ENCODE results near the gene USP9X. TPM values are rescaled to one million over a fixed set of nuclear protein-coding genes. Genes with fewer than 3 reads are reported as not detected.
"Not testable (repeated sequence)": the region's sequence is repeated elsewhere in the genome, so short reads cannot be mapped to it uniquely, and the experiment has no call there.

The USP9X gene, protein sequence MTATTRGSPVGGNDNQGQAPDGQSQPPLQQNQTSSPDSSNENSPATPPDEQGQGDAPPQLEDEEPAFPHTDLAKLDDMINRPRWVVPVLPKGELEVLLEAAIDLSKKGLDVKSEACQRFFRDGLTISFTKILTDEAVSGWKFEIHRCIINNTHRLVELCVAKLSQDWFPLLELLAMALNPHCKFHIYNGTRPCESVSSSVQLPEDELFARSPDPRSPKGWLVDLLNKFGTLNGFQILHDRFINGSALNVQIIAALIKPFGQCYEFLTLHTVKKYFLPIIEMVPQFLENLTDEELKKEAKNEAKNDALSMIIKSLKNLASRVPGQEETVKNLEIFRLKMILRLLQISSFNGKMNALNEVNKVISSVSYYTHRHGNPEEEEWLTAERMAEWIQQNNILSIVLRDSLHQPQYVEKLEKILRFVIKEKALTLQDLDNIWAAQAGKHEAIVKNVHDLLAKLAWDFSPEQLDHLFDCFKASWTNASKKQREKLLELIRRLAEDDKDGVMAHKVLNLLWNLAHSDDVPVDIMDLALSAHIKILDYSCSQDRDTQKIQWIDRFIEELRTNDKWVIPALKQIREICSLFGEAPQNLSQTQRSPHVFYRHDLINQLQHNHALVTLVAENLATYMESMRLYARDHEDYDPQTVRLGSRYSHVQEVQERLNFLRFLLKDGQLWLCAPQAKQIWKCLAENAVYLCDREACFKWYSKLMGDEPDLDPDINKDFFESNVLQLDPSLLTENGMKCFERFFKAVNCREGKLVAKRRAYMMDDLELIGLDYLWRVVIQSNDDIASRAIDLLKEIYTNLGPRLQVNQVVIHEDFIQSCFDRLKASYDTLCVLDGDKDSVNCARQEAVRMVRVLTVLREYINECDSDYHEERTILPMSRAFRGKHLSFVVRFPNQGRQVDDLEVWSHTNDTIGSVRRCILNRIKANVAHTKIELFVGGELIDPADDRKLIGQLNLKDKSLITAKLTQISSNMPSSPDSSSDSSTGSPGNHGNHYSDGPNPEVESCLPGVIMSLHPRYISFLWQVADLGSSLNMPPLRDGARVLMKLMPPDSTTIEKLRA (N-terminal part only)
- total RNA-seq: 10 to 100 TPM; 33.9 to 35.9 (median 34.1) TPM

DNA sequence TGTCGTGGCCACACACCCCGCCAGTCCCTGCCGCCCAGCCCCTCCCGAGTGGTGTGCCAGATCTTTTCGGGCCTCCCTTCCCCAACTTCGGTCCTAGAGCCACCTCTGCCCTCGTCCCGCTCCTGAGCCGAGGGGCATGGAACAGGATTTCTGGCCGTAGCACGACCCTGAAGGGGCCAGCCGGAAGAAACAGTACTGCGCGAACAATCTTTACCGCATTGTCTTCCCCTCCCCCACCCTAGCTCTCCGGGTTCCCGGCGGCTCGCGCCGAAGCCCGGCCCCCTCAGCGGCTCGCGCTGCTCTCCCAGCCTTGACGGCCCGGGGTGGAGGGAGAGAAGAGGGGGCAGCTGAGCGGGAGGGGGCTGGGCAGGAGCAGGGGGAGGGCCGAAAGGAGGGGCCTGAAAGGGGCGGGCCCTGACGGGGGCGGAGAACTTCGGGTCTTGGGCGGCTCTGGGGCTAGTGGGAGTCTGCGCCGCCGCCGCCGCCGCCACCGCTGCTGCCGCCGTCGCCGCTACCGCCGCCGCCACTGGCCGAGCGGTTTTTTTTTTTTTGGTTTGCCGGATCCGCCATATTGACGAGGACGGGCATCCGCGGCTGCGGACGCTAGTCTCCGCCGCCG is at the start of gene USP9X:
USP9X (plus strand) TSS at position 553 of the 619 bp plus-strand sequence. CDS start 38,184 bp downstream, outside the sequence.
- Mint-ChIP-seq H3K4me3 (peak within 1 kb of the TSS; percentile 90), H3K4me1 (ENCODE audit: low read depth) (peaks cover 23% of the 10 kb centered on the region), H3K27me3 (ENCODE audit: low read depth) (no peaks in the 10 kb centered on the region), H3K9me3 (no peaks in the 10 kb centered on the region), H3K36me3 (ENCODE audit: insufficient read depth) (peaks cover 2% of the 10 kb centered on the region)
- DNase-seq (peak; percentile 92), ATAC-seq (peak; percentile 71 to 74)

DNA sequence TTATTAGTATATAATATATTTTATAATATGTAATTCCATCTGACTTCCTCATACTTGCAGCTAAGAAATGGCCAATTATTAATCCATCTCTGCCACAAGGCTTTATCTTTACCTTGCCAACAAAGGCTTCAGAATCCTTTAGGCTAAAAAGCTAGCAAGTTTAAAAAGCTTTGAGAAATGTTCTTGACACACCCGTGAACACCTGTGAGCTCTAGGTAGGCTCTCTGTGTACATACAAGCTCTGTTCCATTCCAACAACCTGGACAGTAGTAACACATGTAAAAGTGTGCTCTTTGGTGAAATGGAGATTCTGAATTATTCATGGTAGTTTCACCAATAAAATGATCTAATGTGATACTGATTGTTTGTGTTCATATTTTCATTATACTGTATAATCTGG is 49.7 kb upstream of the USP9X start:
- no peaks in the 10 kb centered on the region for H3K9me3 Mint-ChIP-seq
- DNase-seq (no peak), ATAC-seq (no peak)
- no peak overlapping the region for H3K4me3 Mint-ChIP-seq
- no peaks in the 10 kb centered on the region for H3K4me1 Mint-ChIP-seq (ENCODE audit: low read depth)
- no peaks in the 10 kb centered on the region for H3K27me3 Mint-ChIP-seq (ENCODE audit: low read depth)
- no peaks in the 10 kb centered on the region for H3K36me3 Mint-ChIP-seq (ENCODE audit: insufficient read depth)

DNA sequence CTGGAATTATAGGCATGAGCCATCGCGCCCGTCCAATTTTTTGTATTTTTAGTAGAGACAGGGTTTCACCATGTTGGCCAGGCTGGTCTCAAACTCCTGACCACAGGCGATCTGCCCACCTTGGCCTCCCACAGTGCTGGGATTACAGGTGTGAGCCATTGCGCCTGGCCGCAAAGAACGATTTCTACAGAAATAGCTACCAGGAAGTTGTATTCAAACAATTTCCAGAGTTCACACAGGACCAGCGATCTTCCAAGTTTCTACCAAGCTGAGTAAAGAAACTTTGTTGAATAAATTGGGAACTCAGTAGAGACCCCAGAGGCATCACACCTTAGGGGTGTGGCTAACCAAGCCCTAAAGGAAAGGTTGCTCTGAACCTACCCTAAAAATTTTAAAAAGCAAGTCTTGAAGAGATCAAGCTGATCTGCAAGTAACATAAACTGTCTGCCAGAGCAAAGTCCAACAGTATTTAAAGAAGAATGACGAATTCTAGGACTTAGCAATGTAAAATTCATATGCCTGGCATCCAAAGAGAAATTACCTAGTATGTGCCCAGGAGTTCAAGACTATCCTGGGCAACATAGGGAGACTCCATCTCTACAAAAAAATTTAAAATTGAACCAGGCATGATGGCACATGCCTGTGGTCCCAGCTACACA is 48.4 kb upstream of the USP9X start:
- Mint-ChIP-seq H3K36me3 (ENCODE audit: insufficient read depth) (no peaks in the 10 kb centered on the region), H3K4me1 (ENCODE audit: low read depth) (no peaks in the 10 kb centered on the region), H3K4me3 (no peak overlapping the region), H3K9me3 (no peaks in the 10 kb centered on the region), H3K27me3 (ENCODE audit: low read depth) (no peaks in the 10 kb centered on the region)
- DNase-seq: no peak
- no peak for ATAC-seq

DNA sequence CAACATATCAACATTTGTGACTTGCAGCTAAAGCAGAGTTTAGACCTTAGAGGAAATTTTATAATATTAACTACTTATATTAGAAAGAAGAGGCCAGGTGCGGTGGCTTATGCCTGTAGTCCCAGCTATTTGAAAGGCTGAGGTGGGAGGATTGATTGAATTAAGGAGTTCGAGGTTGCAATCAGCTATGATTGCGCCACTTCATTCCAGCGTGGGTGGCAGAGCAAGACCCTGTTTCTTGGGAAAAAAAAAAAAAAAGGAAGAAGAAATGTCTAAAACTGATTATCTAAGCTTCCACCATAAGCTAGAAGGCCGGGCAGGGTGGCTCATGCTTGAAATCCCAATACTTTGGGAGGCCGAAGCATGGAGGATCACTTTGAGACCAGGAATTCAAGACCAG is 42.0 kb upstream of the USP9X start:
- H3K27me3 Mint-ChIP-seq (ENCODE audit: low read depth): no peaks in the 10 kb centered on the region
- ATAC-seq (no peak), DNase-seq (no peak)
- no peaks in the 10 kb centered on the region for H3K36me3 Mint-ChIP-seq (ENCODE audit: insufficient read depth)
- no peak overlapping the region for H3K4me3 Mint-ChIP-seq
- peaks cover 2% of the 10 kb centered on the region for H3K4me1 Mint-ChIP-seq (ENCODE audit: low read depth)
- no peaks in the 10 kb centered on the region for H3K9me3 Mint-ChIP-seq

DNA sequence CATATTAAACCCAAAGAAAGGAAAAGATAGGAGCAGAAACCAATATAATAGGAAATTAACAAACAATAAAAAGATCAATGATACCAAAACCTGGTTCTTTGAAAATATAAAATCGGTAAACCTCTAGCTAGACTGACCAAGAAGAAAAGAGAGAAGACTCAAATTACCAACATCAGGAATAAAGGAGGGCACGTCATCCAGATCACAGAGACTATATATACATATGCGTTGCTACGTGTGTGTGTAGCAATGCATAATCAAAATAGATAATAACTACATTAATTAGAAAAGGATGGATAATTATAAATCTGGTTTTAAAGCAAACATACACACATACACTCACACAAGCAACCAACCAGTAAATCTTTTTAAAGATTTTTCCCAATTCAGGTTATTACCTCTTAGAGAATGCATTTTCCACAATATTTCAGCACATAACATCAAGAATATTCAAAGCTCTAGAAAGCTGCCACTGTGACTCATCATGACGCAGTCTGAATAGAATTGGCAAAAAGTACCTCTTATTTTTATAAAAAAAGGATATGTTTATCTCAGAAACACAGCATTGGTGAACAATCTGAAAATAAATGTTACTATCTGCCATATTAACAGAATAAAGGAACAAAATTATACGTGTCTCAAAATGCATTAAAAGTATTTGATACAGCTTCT is 41.4 kb upstream of the USP9X start:
- no peaks in the 10 kb centered on the region for H3K36me3 Mint-ChIP-seq (ENCODE audit: insufficient read depth)
- ATAC-seq: no peak
- no peaks in the 10 kb centered on the region for H3K9me3 Mint-ChIP-seq
- no peak overlapping the region for H3K4me3 Mint-ChIP-seq
- peaks cover 2% of the 10 kb centered on the region for H3K4me1 Mint-ChIP-seq (ENCODE audit: low read depth)
- no peaks in the 10 kb centered on the region for H3K27me3 Mint-ChIP-seq (ENCODE audit: low read depth)
- DNase-seq: no peak

DNA sequence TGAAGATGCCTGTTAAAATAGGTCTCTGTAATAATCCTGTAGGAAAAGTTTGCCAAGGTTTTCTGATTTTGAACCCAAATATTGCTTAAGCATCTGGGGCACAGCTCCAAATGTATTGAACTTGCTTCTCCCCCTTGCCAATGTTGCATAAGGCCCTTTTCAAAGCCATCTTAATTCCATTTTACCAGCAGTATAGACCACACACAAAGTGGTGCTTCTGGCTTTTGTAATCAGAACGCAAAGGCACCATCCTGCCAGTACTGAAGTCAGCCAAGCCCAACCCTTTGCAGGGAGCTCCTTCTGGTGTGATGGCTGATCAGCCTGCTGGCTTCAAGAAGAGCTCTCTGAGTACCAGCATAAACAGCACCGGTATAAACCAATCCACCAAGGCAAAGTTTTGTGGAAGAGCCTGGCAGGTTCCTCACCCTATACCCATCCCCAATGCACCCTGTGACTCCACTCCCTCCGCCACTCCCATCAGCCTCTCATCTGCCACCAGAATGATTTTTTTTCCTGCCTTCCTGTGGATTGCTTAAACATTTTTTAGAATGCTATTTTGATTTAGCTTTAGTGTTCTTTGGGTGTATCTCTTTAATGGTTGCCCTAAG is 39.2 kb upstream of the USP9X start:
- H3K4me3 Mint-ChIP-seq: no peak overlapping the region
- H3K36me3 Mint-ChIP-seq (ENCODE audit: insufficient read depth): no peaks in the 10 kb centered on the region
- ATAC-seq (no peak), DNase-seq (no peak)
- H3K4me1 Mint-ChIP-seq (ENCODE audit: low read depth): peaks cover 2% of the 10 kb centered on the region
- H3K9me3 Mint-ChIP-seq: no peaks in the 10 kb centered on the region
- no peaks in the 10 kb centered on the region for H3K27me3 Mint-ChIP-seq (ENCODE audit: low read depth)

DNA sequence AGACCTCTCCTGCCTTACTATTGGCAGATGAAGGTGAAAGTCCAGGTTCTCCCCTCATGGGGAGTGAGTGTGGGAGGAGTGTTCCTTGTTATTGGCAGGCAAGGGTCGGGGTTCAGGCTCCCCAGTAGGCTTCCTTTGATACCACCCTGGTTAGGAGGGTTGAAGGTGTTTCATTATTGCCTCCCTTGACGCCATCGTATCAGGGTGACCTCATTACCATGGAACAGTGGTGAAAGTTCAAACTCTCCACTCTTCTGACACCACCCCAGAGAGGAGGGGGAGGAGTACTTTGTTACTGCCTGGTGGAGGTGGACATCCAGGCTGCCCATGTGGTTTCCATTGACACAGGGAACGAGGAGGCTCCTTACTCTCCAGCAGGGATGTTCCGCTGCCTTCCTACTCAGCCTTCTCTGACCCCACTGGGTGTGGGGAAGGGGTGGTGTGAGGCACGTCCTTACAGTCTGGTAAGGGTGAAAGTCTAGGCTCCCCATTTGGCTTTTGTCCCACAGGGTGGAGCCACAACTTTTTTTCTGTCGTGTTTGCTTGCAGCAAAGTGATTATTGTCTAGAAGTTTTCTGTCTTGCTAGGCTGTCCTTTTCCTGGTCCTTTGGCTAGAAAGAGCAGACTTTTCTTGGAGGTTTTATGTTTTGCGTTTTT is 37.2 kb upstream of the USP9X start:
- Mint-ChIP-seq H3K4me1 (ENCODE audit: low read depth) (peaks cover 2% of the 10 kb centered on the region), H3K36me3 (ENCODE audit: insufficient read depth) (no peaks in the 10 kb centered on the region), H3K9me3 (no peaks in the 10 kb centered on the region), H3K4me3 (no peak overlapping the region), H3K27me3 (ENCODE audit: low read depth) (no peaks in the 10 kb centered on the region)
- no peak for DNase-seq
- no peak for ATAC-seq

DNA sequence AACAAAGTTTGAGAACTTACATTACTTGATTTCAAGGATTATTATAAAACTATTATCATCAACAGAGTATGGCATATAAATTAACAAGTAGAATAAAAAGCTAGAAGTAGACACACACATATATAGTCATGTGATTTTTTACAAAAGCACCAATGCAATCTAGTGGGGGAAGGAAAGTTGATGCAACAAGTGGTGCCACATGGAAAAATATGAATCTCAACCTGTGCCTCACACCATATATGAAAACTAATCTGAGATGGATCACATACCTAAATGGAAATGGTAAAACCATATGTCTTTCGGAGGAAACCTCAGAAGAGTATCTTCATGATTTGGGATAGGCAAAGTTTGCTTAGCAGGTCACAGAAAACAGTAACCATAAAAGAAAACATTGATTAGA is 34.9 kb upstream of the USP9X start:
- H3K27me3 Mint-ChIP-seq (ENCODE audit: low read depth): no peaks in the 10 kb centered on the region
- H3K36me3 Mint-ChIP-seq (ENCODE audit: insufficient read depth): no peaks in the 10 kb centered on the region
- no peaks in the 10 kb centered on the region for H3K9me3 Mint-ChIP-seq
- H3K4me1 Mint-ChIP-seq (ENCODE audit: low read depth): peaks cover 2% of the 10 kb centered on the region
- DNase-seq (no peak), ATAC-seq (no peak)
- H3K4me3 Mint-ChIP-seq: no peak overlapping the region

DNA sequence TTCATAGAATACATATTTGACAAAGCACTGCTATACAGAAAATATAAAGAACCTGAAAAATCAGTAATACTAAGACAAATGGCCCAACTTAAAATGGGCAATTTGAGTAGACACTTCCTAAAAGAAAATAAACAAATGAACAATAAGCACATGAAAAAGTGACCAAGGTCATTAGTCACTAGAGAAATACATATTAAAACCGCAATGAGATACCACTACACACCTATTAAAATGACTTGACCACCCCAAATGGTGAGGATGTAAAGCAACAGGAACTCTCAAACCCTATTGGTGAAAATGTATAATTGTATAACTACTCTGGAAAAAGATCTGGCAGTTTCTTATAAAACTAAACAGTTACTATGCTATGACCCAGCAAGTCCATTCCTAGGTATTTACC is 34.0 kb upstream of the USP9X start:
- no peak for DNase-seq
- no peak overlapping the region for H3K4me3 Mint-ChIP-seq
- H3K9me3 Mint-ChIP-seq: no peaks in the 10 kb centered on the region
- no peak for ATAC-seq
- H3K27me3 Mint-ChIP-seq (ENCODE audit: low read depth): no peaks in the 10 kb centered on the region
- H3K4me1 Mint-ChIP-seq (ENCODE audit: low read depth): peaks cover 2% of the 10 kb centered on the region
- no peaks in the 10 kb centered on the region for H3K36me3 Mint-ChIP-seq (ENCODE audit: insufficient read depth)

DNA sequence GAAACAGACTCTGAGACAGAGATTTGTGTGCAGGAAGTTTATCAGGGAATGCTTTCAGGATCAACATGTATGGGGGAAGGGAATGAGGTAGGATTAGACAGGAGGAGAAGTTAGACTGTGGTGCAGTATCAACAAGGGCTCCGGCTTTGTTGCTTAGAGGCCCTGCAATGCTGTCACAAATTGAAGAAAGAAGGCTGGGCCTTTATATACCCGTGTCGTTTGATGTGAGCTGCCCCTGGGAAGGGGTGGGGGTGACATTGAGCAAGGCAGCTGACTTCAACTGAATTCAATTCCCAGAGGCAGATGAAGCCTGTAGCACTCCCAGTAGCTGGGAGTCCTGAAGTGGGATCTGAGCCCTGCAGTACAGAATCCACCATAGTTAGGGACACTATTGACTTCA is 29.5 kb upstream of the USP9X start:
- DNase-seq: no peak
- no peak for ATAC-seq
- Mint-ChIP-seq H3K9me3 (no peaks in the 10 kb centered on the region), H3K4me3 (no peak overlapping the region), H3K4me1 (ENCODE audit: low read depth) (no peaks in the 10 kb centered on the region), H3K27me3 (ENCODE audit: low read depth) (no peaks in the 10 kb centered on the region), H3K36me3 (ENCODE audit: insufficient read depth) (no peaks in the 10 kb centered on the region)

DNA sequence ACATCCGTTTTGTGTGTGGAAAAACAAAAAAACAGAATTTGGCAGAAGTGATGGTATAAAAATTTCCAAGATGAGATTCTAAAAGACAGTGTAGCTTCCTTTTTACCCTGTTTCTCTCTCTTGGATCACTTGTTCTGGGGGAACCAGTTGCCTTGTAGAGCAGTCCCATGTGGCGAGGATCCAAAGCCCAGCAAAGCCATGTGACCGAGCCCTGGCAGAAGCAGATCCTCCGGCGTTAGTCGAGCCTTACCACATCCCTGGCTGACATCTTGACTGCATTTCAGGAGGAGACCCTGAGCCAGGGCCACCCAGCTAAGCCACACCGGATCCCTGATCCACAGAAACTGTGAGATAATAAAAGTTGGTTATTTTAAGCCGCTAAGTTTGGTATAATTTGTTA is 22.0 kb upstream of the USP9X start:
- DNase-seq; ATAC-seq; H3K36me3 Mint-ChIP-seq (ENCODE audit: insufficient read depth); H3K4me1 Mint-ChIP-seq (ENCODE audit: low read depth); H3K9me3 Mint-ChIP-seq; H3K4me3 Mint-ChIP-seq; H3K27me3 Mint-ChIP-seq (ENCODE audit: low read depth): not testable (repeated sequence)

DNA sequence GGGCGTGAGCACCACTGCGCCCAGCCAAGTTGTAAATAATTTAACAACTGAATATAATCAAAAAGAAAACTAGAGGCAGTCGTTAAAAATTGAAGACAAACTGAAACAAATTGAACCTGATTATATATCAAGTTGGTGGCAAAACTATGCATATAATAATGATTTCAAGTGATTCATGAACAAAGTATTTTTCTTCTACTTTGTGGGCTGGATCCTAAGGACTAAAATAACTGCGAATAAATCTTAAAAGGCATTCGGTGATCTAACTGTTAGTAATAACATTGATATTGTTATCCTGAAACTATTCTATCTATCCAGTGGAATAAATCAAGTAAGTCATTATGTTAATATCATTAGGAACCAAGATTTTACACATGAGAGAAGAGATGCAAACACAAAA is 21.2 kb upstream of the USP9X start:
- ATAC-seq: no peak
- H3K27me3 Mint-ChIP-seq (ENCODE audit: low read depth): no peaks in the 10 kb centered on the region
- H3K4me3 Mint-ChIP-seq: no peak overlapping the region
- no peak for DNase-seq
- no peaks in the 10 kb centered on the region for H3K4me1 Mint-ChIP-seq (ENCODE audit: low read depth)
- no peaks in the 10 kb centered on the region for H3K36me3 Mint-ChIP-seq (ENCODE audit: insufficient read depth)
- H3K9me3 Mint-ChIP-seq: no peaks in the 10 kb centered on the region

DNA sequence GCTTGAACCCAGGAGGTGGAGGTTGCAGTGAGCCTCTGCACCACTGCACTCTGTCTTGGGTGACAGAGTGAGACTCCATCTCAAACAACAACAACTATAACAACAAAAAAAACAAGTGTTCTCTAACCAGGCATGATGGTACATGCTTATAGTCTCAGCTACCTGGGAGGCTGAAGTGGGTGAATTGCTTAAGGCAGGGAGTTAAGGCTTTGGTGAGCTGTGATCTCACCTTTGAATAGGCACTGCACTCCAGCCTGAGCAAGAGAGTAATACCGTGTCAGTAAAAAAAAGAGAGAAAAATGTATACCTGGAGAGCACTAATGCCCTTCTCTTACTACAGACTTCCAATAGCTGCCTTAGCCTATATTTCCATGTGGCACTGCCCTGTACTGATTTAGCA is 18.9 kb upstream of the USP9X start:
- Mint-ChIP-seq H3K4me3 (no peak overlapping the region), H3K4me1 (ENCODE audit: low read depth) (no peaks in the 10 kb centered on the region), H3K27me3 (ENCODE audit: low read depth) (no peaks in the 10 kb centered on the region), H3K36me3 (ENCODE audit: insufficient read depth) (no peaks in the 10 kb centered on the region), H3K9me3 (no peaks in the 10 kb centered on the region)
- DNase-seq (no peak), ATAC-seq (no peak)
